Neural cell (in vitro differentiated cells): Measurements from ENCODE around the gene CAMK2G. TPM values are rescaled to one million over a fixed set of nuclear protein-coding genes. Genes with fewer than 3 reads are reported as not detected.

Source experiments
- H2AFZ ChIP-seq: fragments of 200-600, 300-800 bp; sonication (generic), shearing (Covaris generic); 2 replicates; pipeline ENCODE4 v1.6.0; 2014; ENCODE audit warnings: low read depth, mild to moderate bottlenecking, antibody characterized with exemption, low read length, moderate library complexity
- H3F3A ChIP-seq: fragments of 200-600 bp; shearing (Covaris generic); 2 replicates; pipeline ENCODE4 v1.6.1; 2016; ENCODE audit warnings: mild to moderate bottlenecking, moderate library complexity, mixed read lengths, antibody characterized with exemption, low read length; ENCODE audit not compliant: insufficient read depth, poor library complexity, severe bottlenecking
- H3K27ac ChIP-seq: fragments of 200-600, 300-800 bp; sonication (generic), shearing (Covaris generic); 2 replicates; pipeline ENCODE4 v1.5.1; 2014; ENCODE audit warnings: mild to moderate bottlenecking, low read length, moderate library complexity
- H3K27me3 ChIP-seq: fragments of 300-800, 200-600 bp; sonication (generic), shearing (Covaris generic); 2 replicates; pipeline ENCODE4 v1.6.0; 2014; ENCODE audit warnings: mild to moderate bottlenecking, low read depth, low read length, moderate library complexity; ENCODE audit not compliant: insufficient read depth
- H3K36me3 ChIP-seq: fragments of 300-800, 200-600 bp; sonication (generic), shearing (Covaris generic); 2 replicates; pipeline ENCODE4 v1.5.1; 2014; ENCODE audit warnings: mild to moderate bottlenecking, antibody characterized with exemption, low read length, moderate library complexity; ENCODE audit not compliant: insufficient read depth
- H3K4me2 ChIP-seq: fragments of 300-800, 200-600 bp; sonication (generic), shearing (Covaris generic); 2 replicates; pipeline ENCODE4 v1.6.0; 2014; ENCODE audit warnings: mild to moderate bottlenecking, low read length
- H3K4me3 ChIP-seq: fragments of 300-800, 200-600 bp; sonication (generic), shearing (Covaris generic); 2 replicates; pipeline ENCODE4 v1.5.1; 2014; ENCODE audit warnings: mild to moderate bottlenecking, low read length, moderate library complexity
- H3K79me2 ChIP-seq: fragments of 200-600 bp; shearing (Covaris generic); replicated peaks from 2 replicates; pipeline ENCODE4 v1.6.0; 2014; ENCODE audit warnings: mild to moderate bottlenecking, low read length, moderate library complexity; ENCODE audit not compliant: insufficient read depth
- H3K9ac ChIP-seq: fragments of 300-800, 200-600 bp; sonication (generic), shearing (Covaris generic); 2 replicates; pipeline ENCODE4 v1.6.1; 2016; ENCODE audit warnings: mild to moderate bottlenecking, low read length, mixed read lengths
- H3K9me2 ChIP-seq: fragments of 200-600 bp; shearing (Covaris generic); 2 replicates; pipeline ENCODE4 v1.6.1; 2016; ENCODE audit warnings: mild to moderate bottlenecking, low read length, mixed read lengths; ENCODE audit not compliant: insufficient read depth
- H3K9me3 ChIP-seq: fragments of 200-600, 300-800 bp; sonication (generic), shearing (Covaris generic); 2 replicates; pipeline ENCODE4 v1.6.1; 2016; ENCODE audit warnings: mild to moderate bottlenecking, mixed run types, low read length, moderate library complexity, mixed read lengths
- H4K20me1 ChIP-seq: fragments of 200-600 bp; shearing (Covaris generic); 2 replicates; pipeline ENCODE4 v1.6.1; 2016; ENCODE audit warnings: mild to moderate bottlenecking, mixed run types; ENCODE audit not compliant: insufficient read depth
- CTCF ChIP-seq: fragments of 450-650 bp; IDR thresholded peaks from 2 replicates; pipeline ENCODE4 v1.5.1; 2014; ENCODE audit warnings: antibody characterized with exemption, mild to moderate bottlenecking, moderate library complexity; ENCODE audit not compliant: poor library complexity, severe bottlenecking
- EP300 ChIP-seq: fragments of 450-650 bp; conservative IDR thresholded peaks from 2 replicates; pipeline ENCODE4 v1.6.1; 2014; ENCODE audit warnings: antibody characterized with exemption, mild to moderate bottlenecking, moderate library complexity; ENCODE audit not compliant: poor library complexity, severe bottlenecking
- EZH2 ChIP-seq: fragments of 200-600, 300-800 bp; shearing (Covaris generic), sonication (generic); IDR thresholded peaks from 2 replicates; pipeline ENCODE4 v1.6.1; 2014; ENCODE audit warnings: antibody characterized with exemption, low read length, borderline replicate concordance, mild to moderate bottlenecking; ENCODE audit not compliant: insufficient read depth, poor library complexity, severe bottlenecking
- MXI1 ChIP-seq: fragments of 450-650 bp; conservative IDR thresholded peaks from 2 replicates; pipeline ENCODE4 v1.6.1; 2014; ENCODE audit warnings: antibody characterized with exemption, mild to moderate bottlenecking; ENCODE audit not compliant: poor library complexity, severe bottlenecking
- POLR2AphosphoS5 ChIP-seq: IDR thresholded peaks from 2 replicates; pipeline ENCODE4 v1.6.1; 2012
- RAD21 ChIP-seq: fragments of 450-650 bp; conservative IDR thresholded peaks from 2 replicates; pipeline ENCODE4 v1.6.1; 2014; ENCODE audit warnings: antibody characterized with exemption, mild to moderate bottlenecking, moderate library complexity
- REST ChIP-seq: IDR thresholded peaks from 2 replicates; pipeline ENCODE4 v1.6.1; 2012; ENCODE audit warnings: borderline replicate concordance
- SMC3 ChIP-seq: fragments of 450-650 bp; conservative IDR thresholded peaks from 2 replicates; pipeline ENCODE4 v1.6.1; 2014; ENCODE audit warnings: antibody characterized with exemption, mild to moderate bottlenecking, moderate library complexity; ENCODE audit not compliant: poor library complexity
- TAF1 ChIP-seq: IDR thresholded peaks from 2 replicates; pipeline ENCODE4 v1.6.1; 2012; ENCODE audit warnings: low read depth
- polyA plus RNA-seq: library from polyadenylated mRNA; depleted of rRNA; stranded (reverse); fragments of >200 nt; gene quantifications from 2 replicates; pipeline ENCODE4 v1.2.3, GENCODE V29; 2014

Gene CAMK2G
- polyA plus RNA-seq, 1 donor from 2014 or later = 55.4 TPM

GRCh38 chr10:73850211-73850610 lies 24.1 kb downstream of the CAMK2G start:
- no peak overlapping the region for H2AFZ ChIP-seq
- H3K9ac ChIP-seq = no peak overlapping the region
- no peak for TF ChIP-seq RAD21
- no peak for TF ChIP-seq CTCF
- no peak for TF ChIP-seq EP300
- no peak for TF ChIP-seq POLR2AphosphoS5
- TF ChIP-seq EZH2 = no peak
- TF ChIP-seq TAF1 = no peak
- TF ChIP-seq REST = no peak
- no peak for TF ChIP-seq SMC3
- H3K4me2 ChIP-seq = no peak overlapping the region
- H3K27me3 ChIP-seq = no peaks in the 10 kb centered on the region
- H3K27ac ChIP-seq = no peak overlapping the region
- H3K36me3 ChIP-seq = no peaks in the 10 kb centered on the region
- no peaks in the 10 kb centered on the region for H3K79me2 ChIP-seq
- H3K9me3 ChIP-seq = no peaks in the 10 kb centered on the region
- H3K9me2 ChIP-seq = no peaks in the 10 kb centered on the region
- H3K4me3 ChIP-seq = no peak overlapping the region
- H4K20me1 ChIP-seq = no peaks in the 10 kb centered on the region
- no peaks in the 10 kb centered on the region for H3F3A ChIP-seq

- H3F3A ChIP-seq = no peaks in the 10 kb centered on the region
- no peaks in the 10 kb centered on the region for H3K27me3 ChIP-seq
- no peaks in the 10 kb centered on the region for H3K9me3 ChIP-seq
- TF ChIP-seq EZH2 (no peak), RAD21 (peak; percentile 93), SMC3 (peak; percentile 96), MXI1 (peak; percentile 21), POLR2AphosphoS5 (no peak), CTCF (peak; percentile 97)
- H3K36me3 ChIP-seq = no peaks in the 10 kb centered on the region
- no peaks in the 10 kb centered on the region for H3K9me2 ChIP-seq
- H4K20me1 ChIP-seq = no peaks in the 10 kb centered on the region
- no peak overlapping the region for H3K4me2 ChIP-seq
- no peaks in the 10 kb centered on the region for H3K79me2 ChIP-seq
- H2AFZ ChIP-seq = no peak overlapping the region
- no peak overlapping the region for H3K9ac ChIP-seq
- no peak overlapping the region for H3K4me3 ChIP-seq
- H3K27ac ChIP-seq = no peak overlapping the region
These were observed 25.4 kb downstream of the CAMK2G start for GRCh38 chr10:73848821-73849489.
